CMK (cell line): ENCODE data around the gene ETF1.
"Not testable (repeated sequence)": the region's sequence is repeated elsewhere in the genome, so short reads cannot be mapped to it uniquely, and the experiment has no call there.

Experiments
- DNase-seq: peaks from one replicate; pipeline ENCODE4 v3.0.0-alpha.2; 2010; ENCODE audit warnings: low read depth

Gene ETF1

DNA sequence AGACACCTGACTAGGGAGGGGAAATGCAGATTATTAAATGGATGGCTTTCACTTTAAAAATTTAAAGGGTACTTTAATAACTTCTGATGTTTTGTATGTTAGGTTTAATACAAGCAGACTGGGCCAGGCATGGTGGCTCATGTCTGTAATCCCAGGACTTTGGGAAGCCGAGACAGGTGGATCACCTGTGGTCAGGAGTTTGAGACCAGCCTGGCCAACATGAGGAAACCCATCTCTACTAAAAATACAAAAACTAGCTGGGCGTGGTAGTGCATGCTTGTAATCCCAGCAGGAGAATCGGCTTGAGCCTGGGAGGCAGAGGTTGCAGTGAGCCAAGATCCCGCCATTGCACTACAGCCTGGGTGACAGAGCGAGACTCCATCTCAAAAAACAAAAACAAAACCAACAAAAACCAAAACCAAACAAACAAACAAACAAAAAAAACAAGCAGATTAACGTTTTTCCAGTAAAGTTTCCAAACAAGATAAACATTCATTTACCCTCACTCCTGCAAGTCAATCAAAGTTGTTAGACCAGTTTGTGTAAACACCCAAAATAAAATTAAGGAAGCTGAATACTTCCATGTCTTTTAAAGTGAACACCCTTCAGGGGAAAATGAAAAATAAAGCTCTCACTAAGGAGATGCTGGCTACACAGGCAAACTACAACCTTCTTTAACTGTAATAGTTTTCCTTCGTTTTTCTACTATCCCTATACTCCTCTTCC, 14.1 kb downstream of the ETF1 start:
- no peak for DNase-seq

- DNase-seq, result no peak
These were observed 14.8 kb downstream of the ETF1 start for GRCh38 chr5:138528208-138528607.

DNA sequence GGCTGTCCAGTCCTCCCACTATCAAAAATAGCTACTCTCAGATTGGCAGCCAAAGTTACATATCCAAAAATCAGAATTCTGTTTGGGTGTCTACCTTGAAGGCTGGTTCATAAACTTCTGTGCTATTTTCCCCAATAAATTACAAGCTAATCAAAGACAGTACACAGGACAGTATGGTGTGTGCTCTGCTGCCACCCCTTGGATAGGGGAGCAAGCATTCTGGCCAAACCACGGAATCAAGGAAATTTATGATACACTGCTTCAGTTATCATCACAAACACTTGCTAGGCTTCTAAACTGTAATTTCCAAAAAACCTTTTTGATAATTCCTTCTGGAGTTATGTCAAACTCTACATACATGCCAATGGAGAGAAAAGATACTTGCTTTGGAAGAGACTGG, 15.9 kb downstream of the ETF1 start:
- DNase-seq, result no peak

GRCh38 chr5:138523406-138523805, 19.6 kb downstream of the ETF1 start:
- no peak for DNase-seq

GRCh38 chr5:138520971-138521370, 22.1 kb downstream of the ETF1 start:
- no peak for DNase-seq

- no peak for DNase-seq
These were observed 25.6 kb downstream of the ETF1 start for GRCh38 chr5:138517437-138517836.

- no peak for DNase-seq
These were observed 27.3 kb downstream of the ETF1 start for GRCh38 chr5:138515556-138516245.

DNA sequence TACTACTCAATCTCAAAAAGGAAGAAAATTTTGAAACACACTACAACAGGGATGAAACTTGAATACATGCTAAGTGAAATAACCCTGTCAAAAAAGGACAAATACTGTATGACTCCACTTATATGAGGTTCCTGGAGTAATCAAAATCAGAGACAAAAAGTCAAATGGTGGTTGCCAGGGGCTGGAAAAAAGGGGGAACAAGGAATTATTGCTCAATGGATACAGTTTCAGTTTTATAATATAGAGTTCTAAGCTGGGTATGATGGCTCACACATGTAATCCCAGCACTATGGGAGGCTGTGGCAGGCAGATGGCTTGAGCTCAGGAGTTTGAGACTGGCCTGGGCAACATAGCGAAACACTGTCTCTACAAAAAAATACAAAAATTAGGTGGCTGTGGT, 29.0 kb downstream of the ETF1 start:
- DNase-seq, result no peak

DNA sequence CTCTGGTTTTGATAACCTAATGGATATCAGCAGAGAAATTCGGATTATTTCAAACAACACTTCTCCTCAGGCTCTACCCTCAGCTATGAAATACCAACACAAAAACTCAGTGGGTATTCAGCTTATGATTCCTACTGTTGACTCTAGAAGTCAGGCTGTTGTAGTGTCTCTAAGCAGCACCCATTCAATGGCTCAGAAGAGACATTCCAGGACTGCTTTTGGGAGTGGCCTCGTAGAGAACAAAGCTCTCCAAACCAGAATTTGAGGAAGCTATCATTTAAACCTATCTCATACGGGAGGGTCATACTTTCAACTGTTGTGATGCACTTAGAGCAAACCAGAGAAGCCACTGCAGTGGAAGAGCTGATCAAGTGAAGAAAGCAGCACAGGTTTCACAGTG, 34.1 kb downstream of the ETF1 start:
- DNase-seq, result no peak

GRCh38 chr5:138507485-138507884, 35.6 kb downstream of the ETF1 start:
- not testable (repeated sequence) for DNase-seq

GRCh38 chr5:138506370-138507306, 36.4 kb downstream of the ETF1 start:
- no peak for DNase-seq

- no peak for DNase-seq
These were observed 38.2 kb downstream of the ETF1 start for GRCh38 chr5:138504799-138505198.

DNA sequence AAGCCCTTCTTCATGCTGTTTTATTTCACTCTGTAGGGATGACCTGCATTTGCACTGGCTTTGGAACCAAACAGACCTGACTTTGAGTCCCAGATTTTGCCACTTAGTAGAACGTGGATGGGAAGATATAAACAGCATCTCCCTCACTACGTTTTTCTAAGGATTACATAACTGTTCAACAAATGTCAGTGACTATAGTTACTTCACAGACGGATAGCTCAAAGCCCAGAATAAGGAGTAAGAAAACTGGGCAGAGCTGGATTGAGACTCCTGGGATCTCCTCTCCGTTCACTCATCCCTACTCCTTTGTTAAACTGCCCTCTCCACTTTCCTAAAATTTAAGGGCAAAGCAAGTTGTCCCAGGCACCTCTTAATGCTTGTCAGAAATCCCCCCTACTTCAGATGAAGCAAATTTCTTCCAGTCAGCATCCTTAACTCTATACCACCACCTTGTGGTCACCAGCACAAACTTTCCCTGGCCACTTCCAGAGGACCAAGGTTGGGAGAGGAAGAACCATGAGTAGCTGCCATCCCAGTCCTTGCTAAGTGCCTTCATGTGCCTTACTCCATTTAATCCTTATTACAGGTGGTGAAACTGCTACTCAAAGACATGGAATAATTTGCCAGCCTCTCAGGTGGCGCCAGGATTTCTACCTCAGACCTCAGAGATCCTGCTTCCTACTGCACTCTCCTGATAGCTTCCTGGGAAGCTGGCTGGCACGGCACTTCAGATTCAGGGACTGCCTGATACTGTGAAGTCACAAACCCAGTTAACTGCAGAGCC, 39.4 kb downstream of the ETF1 start:
- DNase-seq, result no peak

DNA sequence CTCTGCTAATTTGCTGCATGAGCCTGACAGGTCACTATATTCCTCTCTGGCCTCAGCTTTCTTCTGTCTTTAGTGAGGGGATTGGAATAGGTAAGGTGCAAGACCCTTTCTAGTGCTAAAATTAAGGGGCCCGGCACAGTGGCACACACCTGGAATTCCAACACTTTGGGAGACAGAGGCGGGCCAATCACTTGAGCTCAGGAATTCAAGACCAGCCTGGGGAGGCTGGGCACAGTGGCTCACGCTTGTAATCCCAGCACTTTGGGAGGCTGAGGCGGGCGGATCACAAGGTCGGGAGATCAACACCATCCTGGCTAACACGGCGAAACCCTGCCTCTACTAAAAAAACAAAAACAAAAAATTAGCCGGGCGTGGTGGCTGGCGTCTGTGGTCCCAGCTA, 40.5 kb downstream of the ETF1 start:
- DNase-seq, result no peak

DNA sequence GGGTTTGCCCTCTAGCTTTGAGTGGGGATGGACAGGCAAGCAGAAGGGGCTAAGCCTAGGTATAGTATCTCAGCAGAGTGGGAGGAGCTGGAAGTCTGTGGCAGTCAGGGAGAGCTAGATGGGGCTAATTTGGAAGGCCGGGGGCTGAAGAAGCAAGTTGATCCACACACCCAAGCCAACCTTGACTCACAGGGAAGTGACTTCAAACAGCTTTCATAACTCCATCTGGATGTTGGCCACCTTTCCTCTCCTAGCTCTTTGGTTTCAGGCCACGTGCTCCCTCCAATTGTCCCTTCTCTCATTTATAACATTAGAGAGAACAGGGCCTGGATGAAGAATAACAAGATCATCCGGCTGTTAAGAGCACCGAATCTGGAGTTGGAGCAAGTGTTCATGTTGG, 40.9 kb downstream of the ETF1 start:
- DNase-seq, result no peak

DNA sequence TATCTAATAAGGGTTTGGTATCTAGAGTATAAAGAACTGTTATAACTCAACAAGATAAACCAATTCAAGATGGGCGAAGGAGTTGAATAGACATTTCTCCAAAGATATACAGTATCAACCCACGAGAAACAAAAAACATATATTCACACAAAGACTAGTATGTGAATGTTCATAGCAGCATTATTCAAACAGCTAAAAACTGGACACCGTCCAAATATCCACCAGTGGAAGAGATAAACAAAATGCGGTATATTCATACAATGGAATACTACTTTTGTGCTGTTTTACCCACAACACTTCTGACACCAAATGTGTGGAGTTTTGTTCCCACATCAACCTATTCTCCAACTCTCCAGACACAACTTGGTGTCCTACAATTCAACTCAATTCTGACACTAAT, 44.7 kb downstream of the ETF1 start:
- DNase-seq, result no peak

- DNase-seq, result no peak
These were observed 47.7 kb downstream of the ETF1 start for GRCh38 chr5:138495351-138495750.

- DNase-seq, result no peak
These were observed 50.4 kb downstream of the ETF1 start for GRCh38 chr5:138492560-138493045.

- peak; percentile 53 for DNase-seq
These were observed 51.1 kb downstream of the ETF1 start for GRCh38 chr5:138491669-138492559.

DNA sequence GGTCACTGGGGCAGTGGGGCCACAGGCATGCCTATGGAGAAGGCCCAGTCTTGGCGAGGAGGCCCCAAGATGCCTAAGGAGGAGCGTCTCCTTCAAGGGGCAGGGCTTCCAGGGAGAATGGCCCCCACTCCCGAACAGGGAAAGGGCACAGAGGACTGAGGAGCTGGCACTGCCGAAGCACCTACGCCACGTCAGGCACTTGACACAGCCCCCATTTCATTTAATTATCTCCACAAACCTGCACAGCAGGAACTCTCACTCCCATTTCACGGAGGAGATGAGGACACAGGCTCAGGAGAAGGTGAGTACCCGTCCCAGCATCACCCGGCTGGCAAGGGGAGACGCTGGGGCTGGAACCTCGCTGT, 51.8 kb downstream of the ETF1 start:
- no peak for DNase-seq
